ENCODE measurements around the gene RTP1. TPM values are rescaled to one million over a fixed set of nuclear protein-coding genes. Genes with fewer than 3 reads are reported as not detected.
"Not testable (repeated sequence)": the region's sequence is repeated elsewhere in the genome, so short reads cannot be mapped to it uniquely, and the experiment has no call there.

RTP1 gene
- total RNA-seq, 1 donor from 2014 or later = not detected

GRCh38 chr3:187196573-187197334 is 532 bp upstream of the RTP1 start:
- TF ChIP-seq CTCF (IDR thresholded peaks at IDR 0.05; ENCODE audit: unreplicated experiment) = no peak
- Mint-ChIP-seq H3K36me3 (ENCODE audit: low read depth, unreplicated experiment) (no peaks in the 10 kb centered on the region), H3K27ac (ENCODE audit: unreplicated experiment) (no peak overlapping the region), H3K4me1 (ENCODE audit: unreplicated experiment) (no peaks in the 10 kb centered on the region), H3K27me3 (ENCODE audit: unreplicated experiment) (peaks cover 2% of the 10 kb centered on the region), H3K4me3 (ENCODE audit: unreplicated experiment) (no peak overlapping the region), H3K9me3 (ENCODE audit: unreplicated experiment) (no peaks in the 10 kb centered on the region)
- DNase-seq (ENCODE audit: low spot score) = no peak

GRCh38 chr3:187198490-187198889 is 1.2 kb downstream of the RTP1 start:
- H3K4me1 Mint-ChIP-seq (ENCODE audit: unreplicated experiment) = no peaks in the 10 kb centered on the region
- H3K36me3 Mint-ChIP-seq (ENCODE audit: low read depth, unreplicated experiment) = no peaks in the 10 kb centered on the region
- peaks cover 2% of the 10 kb centered on the region for H3K27me3 Mint-ChIP-seq (ENCODE audit: unreplicated experiment)
- TF ChIP-seq CTCF (IDR thresholded peaks at IDR 0.05; ENCODE audit: unreplicated experiment) = no peak
- no peaks in the 10 kb centered on the region for H3K9me3 Mint-ChIP-seq (ENCODE audit: unreplicated experiment)
- no peak overlapping the region for H3K4me3 Mint-ChIP-seq (ENCODE audit: unreplicated experiment)
- DNase-seq (ENCODE audit: low spot score) = no peak
- H3K27ac Mint-ChIP-seq (ENCODE audit: unreplicated experiment) = no peak overlapping the region

- H3K27me3 Mint-ChIP-seq (ENCODE audit: unreplicated experiment); H3K27ac Mint-ChIP-seq (ENCODE audit: unreplicated experiment); H3K4me1 Mint-ChIP-seq (ENCODE audit: unreplicated experiment); H3K4me3 Mint-ChIP-seq (ENCODE audit: unreplicated experiment); H3K9me3 Mint-ChIP-seq (ENCODE audit: unreplicated experiment); DNase-seq (ENCODE audit: low spot score); H3K36me3 Mint-ChIP-seq (ENCODE audit: low read depth, unreplicated experiment): not testable (repeated sequence)
Measured at GRCh38 chr3:187199463-187200050, 2.3 kb downstream of the RTP1 start.

GRCh38 chr3:187205683-187206082 is 8.4 kb downstream of the RTP1 start:
- H3K4me3 Mint-ChIP-seq (ENCODE audit: unreplicated experiment) = no peak overlapping the region

GRCh38 chr3:187207062-187207461 is 9.8 kb downstream of the RTP1 start:
- H3K4me3 Mint-ChIP-seq (ENCODE audit: unreplicated experiment) = no peak overlapping the region
- no peak overlapping the region for H3K27ac Mint-ChIP-seq (ENCODE audit: unreplicated experiment)
- H3K27me3 Mint-ChIP-seq (ENCODE audit: unreplicated experiment) = peaks cover 2% of the 10 kb centered on the region
- no peaks in the 10 kb centered on the region for H3K9me3 Mint-ChIP-seq (ENCODE audit: unreplicated experiment)
- H3K36me3 Mint-ChIP-seq (ENCODE audit: low read depth, unreplicated experiment) = no peaks in the 10 kb centered on the region
- no peaks in the 10 kb centered on the region for H3K4me1 Mint-ChIP-seq (ENCODE audit: unreplicated experiment)
- no peak for DNase-seq (ENCODE audit: low spot score)
- TF ChIP-seq CTCF (IDR thresholded peaks at IDR 0.05; ENCODE audit: unreplicated experiment) = no peak

More at GRCh38 chr3:187205683-187206082, 8.4 kb downstream of the RTP1 start:
- DNase-seq (ENCODE audit: low spot score) = no peak
- Mint-ChIP-seq H3K4me1 (ENCODE audit: unreplicated experiment) (no peaks in the 10 kb centered on the region), H3K36me3 (ENCODE audit: low read depth, unreplicated experiment) (no peaks in the 10 kb centered on the region), H3K27ac (ENCODE audit: unreplicated experiment) (no peak overlapping the region), H3K9me3 (ENCODE audit: unreplicated experiment) (no peaks in the 10 kb centered on the region), H3K27me3 (ENCODE audit: unreplicated experiment) (peaks cover 1% of the 10 kb centered on the region)
- TF ChIP-seq CTCF (IDR thresholded peaks at IDR 0.05; ENCODE audit: unreplicated experiment) = no peak
